Stimulated activated CD8-positive, alpha-beta memory T cell treated with anti-CD3 and anti-CD28 coated beads, Interleukin-7, amount 100 ng/mL, for 48 hours (primary cell): ENCODE measurements around the gene ASCL3.
"Not testable (repeated sequence)": the region's sequence is repeated elsewhere in the genome, so short reads cannot be mapped to it uniquely, and the experiment has no call there.

Experiments used
- DNase-seq, 2 donors: peaks; one replicate each; pipeline ENCODE4 v3.0.0-alpha.2; 2020; ENCODE audit warnings: low read depth in 1 of 2; ENCODE audit errors: extremely low read depth in 1 of 2

ASCL3 gene

DNA sequence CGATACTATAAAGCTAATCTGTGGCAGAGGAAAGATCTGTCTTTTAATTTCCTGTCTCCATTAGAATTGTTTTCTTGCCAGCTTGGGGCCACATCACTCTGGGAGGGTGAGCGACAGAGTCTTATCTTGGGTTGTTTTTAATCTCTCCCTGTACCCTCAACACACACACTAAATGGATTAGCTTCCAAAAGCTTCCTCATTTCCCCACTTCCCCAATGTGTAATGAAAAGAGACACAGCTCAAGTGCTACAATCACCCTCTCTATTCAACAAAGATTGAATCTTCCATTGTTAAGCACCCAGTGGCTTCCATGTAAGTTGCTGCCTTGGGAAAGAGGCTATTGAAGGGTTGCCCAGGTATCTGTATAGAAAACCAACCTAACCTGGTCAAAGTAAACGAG, 6.1 kb upstream of the ASCL3 start:
- DNase-seq: no peak

- DNase-seq: no peak
These were observed 4.6 kb upstream of the ASCL3 start for GRCh38 chr11:8947230-8947943.

- DNase-seq: no peak
These were observed 1.3 kb downstream of the ASCL3 start for GRCh38 chr11:8941341-8942103.

DNA sequence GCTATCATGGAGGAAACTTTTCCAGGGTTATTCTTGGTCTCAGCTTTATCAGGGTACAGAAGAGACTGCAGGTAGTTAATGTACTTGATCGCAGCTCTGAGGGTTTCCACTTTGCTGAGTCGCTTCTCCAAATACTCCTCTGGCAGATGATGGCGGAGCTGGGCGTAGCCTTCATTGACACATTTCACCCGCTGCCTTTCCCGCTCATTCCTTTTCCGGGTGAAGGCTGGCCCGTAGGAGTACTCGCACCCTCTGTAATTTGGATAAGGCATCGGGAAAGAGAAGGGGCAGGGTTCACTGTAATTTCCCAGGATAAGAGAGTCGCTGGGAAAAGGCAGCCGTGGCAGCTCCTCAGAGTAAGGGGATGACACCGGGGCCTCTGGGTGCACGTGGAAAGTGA, 5.2 kb downstream of the ASCL3 start:
- no peak for DNase-seq

GRCh38 chr11:8937159-8937558, 5.7 kb downstream of the ASCL3 start:
- DNase-seq: no peak

DNA sequence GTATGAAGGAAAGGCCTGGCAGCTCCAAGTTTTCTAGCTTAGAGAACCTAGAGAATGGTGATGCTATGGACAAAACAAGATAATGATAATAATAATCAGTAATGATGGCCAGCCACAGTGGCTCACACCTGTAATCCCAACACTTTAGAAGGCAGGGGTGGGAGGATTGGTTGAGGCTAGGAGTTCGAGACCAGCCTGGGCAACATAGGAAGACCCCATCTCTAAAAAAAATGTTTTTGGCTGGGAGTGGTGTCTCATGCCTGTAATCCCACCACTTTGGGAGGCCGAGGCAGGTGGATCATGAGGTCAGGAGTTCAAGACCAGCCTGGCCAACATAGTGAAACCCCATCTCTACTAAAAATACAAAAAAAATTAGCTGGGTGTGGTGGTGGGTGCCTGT, 7.0 kb downstream of the ASCL3 start:
- not testable (repeated sequence) for DNase-seq

DNA sequence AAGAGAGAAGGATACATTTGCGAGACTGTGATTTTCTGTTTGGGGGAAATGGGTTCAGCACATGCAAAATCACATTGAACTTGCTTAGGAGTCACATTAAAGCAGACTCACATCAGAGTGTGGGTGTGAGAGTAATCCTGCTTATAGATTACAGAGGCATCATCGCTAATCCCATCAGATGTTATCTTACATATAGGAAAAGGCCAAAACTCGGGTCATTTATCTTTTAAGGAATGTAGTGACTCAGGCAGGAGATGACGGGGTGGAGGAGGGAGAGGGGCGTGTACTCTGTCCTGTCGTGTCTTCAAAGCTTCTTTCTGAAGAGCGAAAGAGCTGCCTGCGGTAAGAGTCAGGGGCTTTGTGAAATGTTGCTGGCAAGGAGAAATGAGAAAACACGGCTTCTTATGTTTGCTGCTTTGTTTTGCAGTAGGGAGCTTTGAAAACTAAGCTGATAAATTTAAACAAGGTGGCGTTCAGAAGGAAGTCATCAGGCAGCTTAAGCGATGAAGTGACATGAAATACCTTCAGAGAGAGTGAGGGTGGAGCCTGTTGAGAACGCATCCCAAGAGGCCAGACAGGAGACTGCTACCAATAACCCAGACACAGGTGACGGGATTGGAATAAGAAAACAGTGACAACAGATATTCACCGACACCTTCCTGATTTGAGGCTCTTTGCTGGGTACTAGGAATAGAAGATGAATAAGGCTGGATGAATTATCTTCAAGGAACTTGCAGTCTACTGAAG, 7.9 kb downstream of the ASCL3 start:
- no peak for DNase-seq

DNA sequence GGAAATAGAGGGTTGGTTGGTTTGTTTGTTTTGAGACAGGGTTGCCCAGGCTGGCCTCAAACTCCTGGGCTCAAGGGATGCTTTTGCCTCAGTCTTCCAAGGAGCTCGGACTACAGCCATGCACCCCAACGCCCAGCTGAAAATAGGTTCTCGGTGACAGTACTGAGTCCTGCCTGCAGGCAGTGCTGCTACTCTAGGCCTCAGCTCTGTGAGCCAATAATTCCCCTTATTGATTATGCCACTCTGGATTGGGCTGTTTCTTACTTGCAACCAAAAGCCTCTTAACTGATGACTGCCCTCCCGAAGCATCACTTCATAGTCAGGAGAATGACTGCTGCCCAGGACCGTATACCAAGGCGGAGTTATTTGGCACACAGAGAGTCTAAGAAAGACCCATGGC, 8.9 kb downstream of the ASCL3 start:
- no peak for DNase-seq

DNA sequence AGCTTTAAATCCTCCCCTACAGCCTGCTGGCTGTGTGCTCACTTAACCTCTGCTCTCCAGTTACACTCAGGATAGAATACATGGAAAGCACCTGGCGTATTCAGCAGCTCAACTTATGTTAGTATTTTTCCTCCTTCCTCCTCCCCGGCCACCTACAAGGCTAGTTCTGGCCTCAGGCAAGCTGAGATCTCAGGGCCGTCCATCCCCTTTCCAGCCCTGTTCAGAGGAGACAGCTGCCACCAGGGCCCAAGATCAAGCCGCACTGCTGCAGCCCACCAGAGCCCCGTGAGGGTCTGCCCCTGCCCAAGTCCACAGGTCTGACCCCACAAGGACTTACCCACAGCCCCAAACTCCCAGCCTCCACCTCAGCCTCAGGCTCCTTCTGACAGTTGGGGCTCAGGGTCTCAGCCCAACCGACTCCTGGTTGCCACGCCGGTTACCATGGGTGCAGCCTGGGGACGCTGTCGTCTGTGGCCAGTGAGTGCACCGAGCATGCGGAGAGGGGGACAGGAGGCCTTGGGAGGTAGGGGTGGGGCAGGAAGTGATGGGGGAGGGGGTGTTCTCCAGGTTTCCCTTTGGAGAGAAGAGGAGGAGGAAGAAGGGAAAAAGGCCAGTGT, 10.1 kb downstream of the ASCL3 start, which contains the start of gene C11orf16:
C11orf16 (minus strand) TSS at position 384 of the 617 bp plus-strand sequence. CDS start 639 bp downstream, outside the sequence.
- no peak for DNase-seq

GRCh38 chr11:8930456-8931175, 12.2 kb downstream of the ASCL3 start:
- no peak for DNase-seq

DNA sequence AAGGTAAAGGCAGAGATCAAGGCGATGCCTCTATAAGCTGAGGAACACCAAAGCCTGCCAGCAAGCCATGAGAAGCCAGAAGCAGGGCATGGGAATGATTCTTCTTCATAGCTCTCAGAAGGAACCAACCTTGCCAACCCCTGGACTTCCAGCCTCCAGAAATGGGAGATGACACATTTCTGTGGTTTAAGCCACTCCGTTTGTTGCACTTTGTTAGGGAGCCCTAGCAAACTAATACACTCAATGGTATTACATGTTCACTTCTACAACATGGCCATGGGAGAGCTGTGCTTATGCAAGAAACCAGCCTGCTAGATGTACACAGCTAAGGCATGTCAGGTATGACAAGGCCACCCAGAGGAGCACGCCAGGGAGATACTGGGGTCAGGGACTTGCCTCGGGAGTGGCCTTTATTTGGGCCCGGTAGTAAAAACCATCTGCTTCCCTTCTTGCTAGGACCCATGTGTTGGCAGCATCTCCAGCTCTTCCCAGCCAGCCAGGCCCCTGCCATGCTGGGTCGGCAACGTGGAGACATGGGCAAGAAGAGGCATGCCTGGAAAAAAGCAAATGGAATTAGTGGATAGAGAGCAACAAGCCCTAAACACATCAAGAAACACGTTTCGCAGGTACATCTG, 13.7 kb downstream of the ASCL3 start:
- DNase-seq: no peak

GRCh38 chr11:8928205-8928604, 14.6 kb downstream of the ASCL3 start:
- no peak for DNase-seq

- DNase-seq: no peak
These were observed 15.6 kb downstream of the ASCL3 start for GRCh38 chr11:8927233-8927632.

- DNase-seq: no peak
These were observed 16.6 kb downstream of the ASCL3 start for GRCh38 chr11:8926236-8926635.

DNA sequence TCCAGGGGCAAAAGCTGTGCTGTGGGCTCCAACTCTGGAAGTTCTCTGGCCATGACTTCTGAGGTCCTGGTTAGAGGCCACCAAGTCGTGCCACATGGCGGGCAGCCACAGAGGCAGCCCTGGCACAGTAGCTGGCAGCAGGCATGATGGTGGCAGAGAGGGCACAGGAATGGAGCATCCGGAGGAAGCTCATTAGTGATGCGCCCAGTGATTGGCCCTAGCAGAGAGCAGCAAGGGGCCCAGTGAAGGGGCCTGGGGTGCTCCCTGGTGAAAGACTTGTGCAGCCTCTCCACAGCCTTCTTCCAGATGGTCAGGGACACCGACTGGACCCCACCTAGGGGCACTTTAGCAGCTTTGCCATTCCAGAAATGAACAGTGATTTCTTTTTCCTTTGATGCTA, 17.1 kb downstream of the ASCL3 start:
- no peak for DNase-seq

DNA sequence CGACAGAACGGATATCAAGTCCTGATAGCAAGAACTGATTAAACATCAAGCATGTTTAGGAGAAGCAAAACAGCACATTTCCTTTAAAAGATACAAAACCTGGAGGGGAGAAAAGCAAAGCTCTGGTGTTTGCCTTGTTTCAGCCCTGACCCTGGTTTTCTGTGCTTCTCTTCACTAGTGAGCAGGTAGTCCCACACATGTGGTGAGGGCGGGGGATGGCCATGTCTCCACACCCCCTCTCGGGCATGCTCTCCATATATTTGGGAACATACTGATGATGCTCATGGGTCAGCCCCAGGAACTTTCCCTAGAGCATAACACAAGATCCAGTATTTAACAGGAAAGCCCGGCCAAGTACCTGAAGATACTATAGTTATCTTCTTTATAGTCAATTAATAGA, 20.1 kb downstream of the ASCL3 start:
- DNase-seq: no peak

DNA sequence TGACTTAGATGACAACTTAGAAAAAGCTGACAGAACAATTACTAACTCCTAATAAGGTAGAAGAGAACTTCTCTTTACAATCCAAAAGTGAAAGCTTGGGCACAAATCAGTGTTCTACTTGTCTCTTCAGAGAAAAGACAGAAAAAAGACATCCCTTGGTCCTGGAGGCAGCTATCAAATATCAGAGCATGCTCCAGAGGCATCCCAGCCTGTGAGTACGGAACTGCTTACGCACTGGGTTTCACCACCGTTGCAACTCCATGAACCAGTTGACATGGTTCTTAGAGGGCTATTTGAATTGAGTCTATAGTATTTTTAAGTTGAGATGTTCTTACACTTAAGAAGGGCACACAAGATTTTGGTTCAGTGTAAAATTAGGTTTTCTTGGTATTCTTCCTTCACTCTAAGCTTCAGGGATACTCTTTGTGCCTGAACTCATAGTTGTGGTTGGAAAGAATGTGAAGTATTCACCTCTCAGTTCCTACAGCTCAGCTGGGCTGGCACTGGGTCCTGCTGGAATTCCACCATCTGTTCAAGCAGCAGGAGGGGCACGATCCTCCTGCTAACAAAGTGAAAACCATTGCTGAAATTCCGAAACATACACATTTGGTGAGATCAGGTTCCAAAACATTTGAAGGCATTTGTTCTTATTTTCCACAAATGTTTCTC, 25.5 kb downstream of the ASCL3 start:
- no peak for DNase-seq

GRCh38 chr11:8914661-8915018, 28.2 kb downstream of the ASCL3 start:
- DNase-seq: no peak

DNA sequence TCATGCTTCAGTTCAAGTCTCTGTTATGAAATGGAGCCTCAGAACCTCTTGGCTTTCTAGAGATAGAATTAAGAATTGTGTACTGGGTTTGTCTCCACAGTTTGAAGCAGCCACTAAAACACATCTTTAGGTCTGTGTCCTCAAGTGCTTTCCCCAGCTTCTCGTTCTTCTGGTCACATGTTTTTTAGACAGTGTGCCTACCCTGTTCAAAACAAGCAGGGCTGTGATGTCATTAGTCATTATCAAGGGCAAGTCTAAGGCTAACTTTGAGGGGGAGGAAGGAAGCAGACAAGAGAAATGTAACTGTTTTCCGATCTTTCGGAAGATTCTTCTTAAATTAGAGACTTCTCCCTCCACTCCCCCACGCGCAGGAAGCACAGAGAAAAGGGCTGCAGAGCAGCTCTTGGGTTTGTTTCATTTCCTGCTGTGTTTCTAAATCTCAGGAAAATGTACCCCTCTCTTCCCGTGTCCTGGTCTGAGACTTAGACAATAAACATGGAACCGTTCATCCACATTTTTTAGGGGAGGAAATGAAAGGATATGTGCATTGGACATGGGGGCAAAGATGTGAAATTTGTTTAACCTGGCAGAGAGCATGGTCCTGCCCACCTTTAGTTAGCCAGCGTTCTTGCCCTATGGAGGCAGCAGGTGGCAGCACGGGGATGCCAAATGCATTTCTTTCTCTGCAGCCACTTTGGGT, 28.7 kb downstream of the ASCL3 start:
- DNase-seq: no peak
